Left lobe of liver (tissue), 2 donors: ENCODE measurements around the gene PARN. TPM values are rescaled to one million over a fixed set of nuclear protein-coding genes. Genes with fewer than 3 reads are reported as not detected.
"Not testable (repeated sequence)": the region's sequence is repeated elsewhere in the genome, so short reads cannot be mapped to it uniquely, and the experiment has no call there.

Source experiments
- ATAC-seq: fragments of 200-7000 bp; cut with Tn5 transposase; one replicate; pipeline ENCODE4 v1.9.1; 2020; ENCODE audit warnings: mild to moderate bottlenecking, moderate library complexity
- DNase-seq: peaks from one replicate; pipeline ENCODE4 v3.0.0-alpha.2; 2020; ENCODE audit warnings: low spot score
- total RNA-seq: library from RNA; stranded (reverse); gene quantifications from one replicate; pipeline ENCODE4 v1.2.1, GENCODE V29; 2021
- donor health status: DM: no; HTN: no; CAD: no; lungs with moderate emphysema.
- donor health status: DM: no; HTN: yes; CAD: no.

PARN gene
- total RNA-seq, 1 donor from 2014 or later: 14.5 TPM

DNA sequence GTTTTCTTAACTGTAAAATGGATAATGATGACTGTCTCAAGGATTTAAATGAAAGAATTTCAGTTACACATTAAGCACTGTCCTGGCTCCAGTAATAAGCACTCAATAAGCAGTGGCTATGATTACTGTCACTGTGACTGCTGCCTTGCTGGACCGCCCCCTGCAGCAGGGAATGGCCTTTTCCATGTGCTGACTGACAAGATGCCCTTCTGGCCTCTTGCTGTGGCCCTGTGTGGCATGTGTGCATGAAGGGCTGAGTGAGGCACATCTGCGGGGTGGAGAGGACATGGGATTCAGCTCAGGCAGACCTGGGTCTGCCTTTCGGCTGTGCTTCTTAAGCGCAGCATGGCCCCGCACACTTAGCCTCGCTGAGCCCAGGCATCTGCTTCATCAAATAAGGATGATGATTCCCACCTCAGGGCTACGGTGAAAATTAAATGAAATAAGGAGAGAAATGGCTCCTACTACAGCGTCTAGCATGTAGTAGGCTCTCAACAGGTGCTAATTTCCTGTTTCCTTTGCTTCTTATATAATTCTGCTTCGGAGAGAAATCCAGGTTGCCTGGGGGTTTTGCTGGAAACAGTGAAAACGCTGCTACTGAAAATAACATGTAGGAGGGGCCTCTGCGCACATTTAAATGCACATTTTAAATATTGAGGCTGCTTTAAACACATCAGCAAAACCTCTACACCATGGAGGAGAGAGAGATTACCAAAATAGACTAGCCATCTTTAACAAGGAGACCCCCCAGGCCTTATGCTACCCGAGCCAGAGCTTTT, 183.9 kb downstream of the PARN start:
- no peak for ATAC-seq
- no peak for DNase-seq

DNA sequence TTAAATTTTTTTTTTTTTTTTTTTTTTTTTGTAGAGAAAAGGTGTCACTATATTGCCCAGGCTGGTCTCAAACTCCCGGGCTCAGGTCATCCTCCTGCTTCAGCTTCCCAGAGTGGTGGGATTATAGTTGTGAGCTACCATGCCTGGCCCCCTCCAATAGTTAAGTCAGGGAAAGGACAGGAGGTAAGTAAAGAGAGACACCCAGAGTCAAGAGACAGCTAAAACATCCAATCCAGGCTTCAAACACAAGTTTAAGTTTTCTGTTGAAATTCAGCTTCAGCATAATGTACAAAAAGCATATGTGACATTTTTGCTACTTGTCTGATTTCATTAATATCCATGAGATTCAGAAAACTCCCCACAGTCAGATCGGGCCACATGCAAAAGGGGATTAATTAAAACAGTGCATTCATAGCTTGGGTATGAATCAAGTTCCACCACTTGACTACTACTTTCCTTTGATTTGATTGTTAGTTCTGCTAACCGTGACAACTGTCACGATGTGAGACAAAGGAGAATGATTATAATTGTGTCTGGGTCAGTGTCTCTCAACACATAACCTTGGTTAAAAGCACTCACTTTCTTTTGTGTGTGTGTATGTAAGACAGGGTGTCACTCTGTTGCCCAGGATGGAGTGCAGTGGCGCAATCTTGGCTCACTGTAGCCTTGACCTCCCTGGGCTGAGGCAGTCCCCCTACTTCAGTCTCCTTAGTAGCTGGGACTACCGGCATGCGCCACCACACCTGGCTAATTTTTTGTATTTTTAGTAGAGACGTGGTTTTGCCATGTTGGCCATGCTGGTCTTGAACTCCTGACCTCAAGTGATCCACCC, 184.9 kb downstream of the PARN start:
- ATAC-seq: no peak
- DNase-seq: no peak

DNA sequence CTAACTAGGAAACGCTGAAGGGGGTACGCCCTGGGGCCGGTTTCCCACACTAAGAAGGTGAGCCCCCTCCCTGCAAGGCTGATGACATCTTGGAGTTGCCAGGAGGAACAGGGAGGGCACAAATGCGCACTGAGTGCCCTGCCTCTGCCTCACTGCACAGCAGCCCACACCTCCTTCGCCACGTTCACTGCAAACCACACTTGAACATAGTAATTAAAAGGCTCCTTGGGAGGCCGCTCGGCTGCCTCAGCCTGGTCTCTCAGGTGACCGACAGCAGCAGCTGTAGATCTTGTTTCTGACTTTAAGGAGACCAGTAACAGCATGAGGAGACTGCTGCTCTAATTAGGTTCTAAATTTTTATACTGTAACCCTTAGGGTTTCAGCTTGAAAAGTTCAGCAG, 188.5 kb downstream of the PARN start:
- not testable (repeated sequence) for ATAC-seq, DNase-seq

DNA sequence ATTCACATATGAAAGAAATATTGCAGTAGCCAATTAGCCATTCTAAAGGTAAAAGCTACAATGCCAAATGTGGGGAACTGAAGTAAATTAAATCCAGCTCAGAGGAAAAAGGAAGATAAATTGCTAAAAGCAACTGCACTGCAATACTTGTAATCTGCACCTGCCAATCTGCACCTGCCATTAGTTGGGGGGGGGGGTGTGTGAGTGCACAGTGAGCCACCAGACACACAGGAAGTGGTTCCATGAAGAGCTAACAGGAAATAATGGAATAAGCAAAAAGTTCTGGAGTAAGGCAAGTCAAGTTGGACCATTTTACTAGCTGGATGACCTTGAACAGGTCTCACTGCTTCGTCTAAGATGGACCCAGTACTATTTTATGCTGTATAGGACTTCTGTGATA, 191.8 kb downstream of the PARN start:
- no peak for DNase-seq
- ATAC-seq: no peak

DNA sequence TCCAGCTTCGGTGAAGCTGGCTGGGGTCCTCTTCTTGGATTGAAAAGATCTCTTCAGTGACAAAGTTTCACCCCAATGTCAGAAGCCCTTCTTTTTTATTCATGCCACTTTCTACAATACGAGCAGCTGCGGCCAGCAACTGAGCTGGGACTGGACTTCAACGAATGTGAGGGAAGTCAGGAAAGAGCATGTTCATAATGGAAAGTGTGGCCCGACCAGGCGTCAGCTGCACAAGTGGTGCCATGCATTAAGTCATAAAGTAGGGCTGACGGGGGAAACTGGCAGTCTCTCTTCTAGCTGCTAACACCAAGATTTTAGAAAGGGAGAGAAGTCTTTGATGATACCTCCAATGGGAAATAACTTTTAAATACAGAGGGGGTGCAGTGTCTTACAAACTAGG, 192.6 kb downstream of the PARN start:
- no peak for ATAC-seq
- no peak for DNase-seq

DNA sequence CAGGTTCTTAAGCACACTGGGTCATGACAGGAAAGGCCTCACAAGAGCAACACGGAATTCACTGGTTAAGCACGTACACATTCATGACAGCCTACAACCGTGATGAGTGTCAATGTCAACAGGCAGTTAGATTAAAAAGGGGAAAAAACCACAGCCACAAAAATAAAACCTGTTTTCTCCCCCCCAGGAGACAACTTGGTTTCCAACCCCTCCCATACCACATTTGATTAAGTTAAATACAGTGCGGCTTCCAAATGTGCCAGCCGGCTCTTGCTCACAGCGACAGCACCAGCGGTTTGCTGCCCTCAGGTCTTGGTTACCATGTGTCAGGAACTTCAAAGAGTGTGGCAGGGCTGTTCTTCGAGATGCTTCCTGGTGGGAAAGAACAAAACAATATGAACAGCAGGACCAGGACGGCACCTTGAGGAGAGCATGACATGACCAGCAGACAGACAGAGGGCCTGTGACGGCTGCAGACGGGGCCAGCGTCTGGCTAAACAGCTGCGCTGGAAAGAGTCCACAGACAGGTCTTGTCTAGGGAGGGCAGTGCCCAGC, 193.6 kb downstream of the PARN start:
- no peak for DNase-seq
- no peak for ATAC-seq

DNA sequence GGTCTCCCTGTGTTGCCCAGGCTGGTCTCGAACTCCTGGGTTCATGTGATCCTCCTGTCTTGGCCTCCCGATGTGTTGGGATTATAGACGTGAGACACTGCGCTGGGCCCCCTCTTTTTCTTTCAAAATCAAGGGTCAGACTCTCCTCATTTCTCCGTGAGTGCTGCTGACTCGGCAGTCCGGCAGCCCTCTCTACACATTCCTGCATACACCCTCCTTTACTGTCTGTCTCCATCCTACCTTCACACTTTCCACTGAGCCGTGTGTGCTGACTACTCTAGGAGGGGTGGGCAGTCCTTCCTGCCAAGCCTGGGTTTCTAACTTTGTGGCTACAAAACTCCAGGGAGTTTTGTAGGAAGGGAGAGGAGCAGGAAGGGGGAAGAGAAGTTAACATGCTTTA, 195.2 kb downstream of the PARN start:
- DNase-seq (no peak), ATAC-seq (no peak)

DNA sequence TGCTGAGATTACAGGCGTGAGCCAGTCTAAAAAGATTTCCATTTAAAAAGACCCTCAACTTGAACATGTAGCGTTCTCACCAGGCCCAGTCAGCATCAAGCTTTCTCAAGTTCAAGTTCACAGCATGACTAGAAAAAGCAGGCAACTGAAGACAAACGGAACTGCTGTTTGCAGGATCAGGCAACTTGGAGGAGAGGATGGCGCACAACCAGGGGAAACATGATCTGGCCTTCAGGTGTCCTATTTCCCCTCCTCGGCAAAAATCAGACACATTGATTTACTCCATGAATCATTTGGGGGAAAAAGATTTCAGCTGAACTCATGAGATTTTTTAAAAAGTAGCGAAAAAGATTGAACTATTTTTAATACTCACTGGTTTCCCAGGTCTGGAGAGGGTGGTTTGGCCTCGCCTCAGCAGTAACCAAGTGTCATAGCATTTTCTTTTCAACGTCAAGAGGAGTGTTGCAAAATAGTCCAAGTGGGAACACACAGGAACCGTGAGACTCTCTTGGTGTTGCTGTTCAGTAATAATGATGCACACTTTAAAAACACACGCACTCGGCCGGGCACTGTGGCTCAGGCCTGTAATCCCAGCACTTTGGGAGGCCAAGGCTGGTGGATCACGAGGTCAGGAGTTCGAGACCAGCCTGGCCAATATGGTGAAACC, 201.0 kb downstream of the PARN start:
- not testable (repeated sequence) for DNase-seq

DNA sequence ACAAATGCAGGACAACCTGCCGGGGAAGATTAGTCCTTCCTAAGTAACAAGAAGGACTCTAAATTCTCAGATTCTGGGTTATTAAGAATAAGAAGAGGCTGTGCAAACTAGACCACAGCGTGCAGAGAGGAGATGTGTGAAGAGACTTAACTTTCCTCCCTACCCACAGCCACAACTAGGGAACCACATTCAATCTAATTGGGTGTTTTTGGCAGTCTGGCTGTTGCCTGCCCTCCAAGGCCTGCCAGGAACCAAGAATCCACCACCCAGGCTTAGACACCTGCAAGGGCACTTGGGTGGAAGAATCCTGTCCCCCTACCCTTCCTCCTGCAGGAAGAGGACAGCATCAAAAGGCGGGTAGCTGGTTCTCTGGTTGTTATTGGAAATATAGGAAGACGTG, 202.0 kb downstream of the PARN start:
- no peak for ATAC-seq
- no peak for DNase-seq

More for the DNA sequence above, 201.0 kb downstream of the PARN start:
- not testable (repeated sequence) for ATAC-seq

DNA sequence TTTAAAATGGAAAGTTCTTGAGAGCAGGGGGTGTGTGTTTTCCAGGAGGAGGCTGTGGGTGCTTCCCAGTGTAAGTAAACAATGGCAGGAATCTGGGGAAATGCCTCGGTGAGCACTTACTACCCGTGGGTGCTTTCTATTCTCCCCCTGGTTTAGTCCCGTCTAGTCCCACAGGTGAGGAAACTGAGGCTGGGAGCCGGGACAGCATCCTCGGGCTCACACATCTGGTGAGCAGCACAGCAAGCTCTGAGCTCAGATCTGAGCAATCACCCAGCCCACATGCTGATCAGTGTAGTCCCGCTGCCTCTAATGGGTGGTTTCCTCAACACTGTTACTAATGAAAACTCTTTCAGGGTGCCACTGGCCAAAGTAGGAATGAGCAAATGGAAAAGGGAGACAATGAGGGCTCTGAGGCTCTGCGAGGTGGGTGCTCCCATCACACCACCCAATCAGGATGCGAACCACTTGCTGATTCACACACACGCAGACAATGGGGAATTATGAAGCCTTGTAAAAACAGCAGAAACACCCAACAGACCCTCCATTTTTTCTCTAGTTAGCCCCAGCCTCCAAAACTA, 202.6 kb downstream of the PARN start:
- ATAC-seq (no peak), DNase-seq (no peak)

DNA sequence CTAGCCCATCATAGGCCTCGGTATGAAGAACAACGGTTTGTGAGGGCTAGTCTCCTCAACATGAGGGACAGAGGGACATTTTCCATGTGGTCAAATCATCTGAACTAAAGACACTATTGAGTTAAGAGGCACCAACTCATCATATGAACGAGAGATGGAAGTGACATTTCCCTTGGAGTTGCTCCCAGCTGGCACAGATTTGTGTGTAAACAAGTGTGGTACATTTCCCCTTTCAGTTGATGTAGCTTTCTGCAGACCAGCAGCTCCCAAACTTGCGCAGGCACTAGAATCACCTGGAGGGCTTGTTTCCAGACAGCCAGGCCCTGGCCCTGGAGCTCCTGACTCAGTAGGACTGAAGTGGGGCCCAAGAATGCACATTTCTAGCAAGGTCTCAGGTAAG, 205.5 kb downstream of the PARN start:
- peak; percentile 49 for DNase-seq

DNA sequence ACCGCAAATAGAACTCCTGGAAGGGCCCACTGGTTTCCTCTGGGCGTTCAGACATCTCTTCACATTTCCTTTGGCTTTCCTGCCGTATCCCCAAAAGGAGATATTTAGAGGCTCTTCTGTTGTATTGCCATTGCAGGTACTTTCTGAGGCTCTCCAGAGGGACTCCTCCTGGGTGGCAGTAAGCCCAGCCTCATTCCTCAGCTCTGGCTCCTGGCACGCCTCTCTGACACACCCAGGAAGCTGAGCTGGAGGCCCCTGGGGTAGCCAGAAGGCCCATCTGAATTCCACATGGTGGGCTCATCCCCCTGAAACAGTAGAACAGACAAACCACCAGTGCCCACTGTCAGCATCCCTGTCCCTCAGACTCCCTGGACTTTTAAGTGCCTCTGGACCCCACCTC, 206.7 kb downstream of the PARN start:
- ATAC-seq: no peak
- DNase-seq: no peak

More for the DNA sequence above, 205.5 kb downstream of the PARN start:
- ATAC-seq: peak; percentile 44

DNA sequence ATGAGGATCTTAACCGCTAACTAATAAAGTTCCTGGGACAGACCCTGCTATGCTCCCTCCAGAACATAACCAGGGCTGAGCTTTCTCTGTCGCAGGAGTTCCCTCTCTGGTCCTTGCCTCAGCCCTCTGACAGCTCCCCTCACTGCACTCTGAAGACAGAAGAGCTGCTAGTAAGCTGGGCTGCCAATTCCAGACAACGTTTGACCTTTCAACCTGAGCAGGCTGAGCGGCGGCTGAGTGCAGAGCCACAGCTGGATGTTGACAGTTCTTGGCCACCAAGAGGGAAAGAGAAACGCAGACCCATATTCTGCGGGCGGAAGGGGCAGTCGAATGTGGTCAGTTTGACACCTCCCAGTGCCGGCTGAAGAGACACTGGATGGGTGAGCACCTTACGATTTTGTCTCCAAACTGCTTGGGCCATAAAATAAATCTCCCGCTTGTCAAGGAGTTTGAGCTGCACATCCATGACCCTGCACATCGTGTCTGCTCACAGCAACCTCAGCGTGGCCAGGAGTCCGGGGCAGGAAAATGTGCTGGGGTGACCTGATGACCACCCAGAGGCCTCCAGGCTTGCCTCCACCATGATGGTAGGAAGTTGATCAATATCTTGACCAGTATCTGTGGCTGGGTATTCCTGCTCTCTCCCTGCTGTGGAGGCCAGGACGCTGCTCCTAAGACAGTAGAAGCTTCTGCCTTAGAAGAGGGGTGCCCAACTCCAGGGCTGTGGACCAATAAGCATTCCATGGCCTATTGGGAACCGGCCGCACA, 209.2 kb downstream of the PARN start:
- DNase-seq: peak; percentile 72
- peak; percentile 82 for ATAC-seq

DNA sequence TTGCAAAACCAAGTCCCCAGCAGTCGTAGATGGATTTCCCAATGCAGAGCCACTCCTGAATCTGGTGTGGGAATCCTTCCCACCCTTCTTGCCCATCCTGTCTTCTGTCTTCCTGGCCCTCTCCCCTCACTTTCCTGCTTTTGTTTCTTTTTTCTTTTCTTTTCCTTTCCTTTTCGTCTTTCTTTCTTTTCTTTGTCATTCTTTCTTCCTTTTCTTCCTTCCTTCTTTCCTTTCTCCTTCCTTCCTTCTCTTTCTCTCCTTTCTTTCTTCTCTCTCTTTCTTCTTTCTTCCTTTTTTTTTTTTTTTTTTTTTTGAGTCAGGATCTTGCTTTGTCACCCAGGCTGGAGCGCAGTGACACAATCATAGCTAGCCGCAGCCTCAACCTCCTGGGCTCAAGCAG, 209.8 kb downstream of the PARN start:
- DNase-seq: not testable (repeated sequence)
- peak; percentile 4 for ATAC-seq

DNA sequence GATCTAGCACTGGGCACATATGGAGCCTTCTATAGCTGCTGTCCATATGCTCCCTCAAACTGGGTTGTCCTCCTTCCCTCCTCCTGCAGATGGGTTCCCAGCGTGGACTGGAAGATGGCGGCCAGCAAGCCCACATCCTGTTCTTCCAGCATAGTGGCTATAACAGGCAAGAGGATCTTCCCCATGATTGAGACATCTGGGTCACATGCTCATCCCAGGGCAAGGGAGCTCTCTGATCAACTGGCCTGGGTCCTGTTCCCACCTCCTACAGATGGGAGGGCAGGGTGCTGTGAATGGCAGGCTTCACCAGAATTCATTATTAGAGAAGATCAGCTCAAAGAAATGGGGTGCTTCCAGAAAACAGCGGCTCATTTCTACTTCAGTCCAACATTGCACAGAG, 210.2 kb downstream of the PARN start:
- peak; percentile 54 for ATAC-seq
- DNase-seq: peak; percentile 55

DNA sequence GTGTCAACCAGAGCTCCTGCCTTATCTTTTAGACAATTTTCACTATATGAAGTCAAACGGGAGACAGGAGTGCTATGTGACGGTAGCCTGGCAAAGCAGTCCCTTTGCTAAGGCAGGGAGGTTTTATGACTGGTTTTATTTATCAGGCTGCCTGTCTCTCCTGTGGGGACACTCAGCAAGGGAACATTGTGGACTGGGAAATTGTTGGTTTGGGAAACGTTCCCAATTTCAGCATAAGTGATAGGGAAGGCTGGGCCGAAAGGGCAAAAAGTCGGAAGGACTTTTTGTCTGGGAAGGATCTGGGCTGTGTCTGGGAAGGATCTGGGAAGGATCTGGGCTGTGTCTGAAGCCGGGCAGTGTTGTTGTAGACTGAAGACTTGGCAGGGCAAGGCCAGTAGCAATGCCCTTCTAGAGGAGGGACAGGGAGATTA, 211.2 kb downstream of the PARN start:
- ATAC-seq: peak; percentile 80
- peak; percentile 72 for DNase-seq

DNA sequence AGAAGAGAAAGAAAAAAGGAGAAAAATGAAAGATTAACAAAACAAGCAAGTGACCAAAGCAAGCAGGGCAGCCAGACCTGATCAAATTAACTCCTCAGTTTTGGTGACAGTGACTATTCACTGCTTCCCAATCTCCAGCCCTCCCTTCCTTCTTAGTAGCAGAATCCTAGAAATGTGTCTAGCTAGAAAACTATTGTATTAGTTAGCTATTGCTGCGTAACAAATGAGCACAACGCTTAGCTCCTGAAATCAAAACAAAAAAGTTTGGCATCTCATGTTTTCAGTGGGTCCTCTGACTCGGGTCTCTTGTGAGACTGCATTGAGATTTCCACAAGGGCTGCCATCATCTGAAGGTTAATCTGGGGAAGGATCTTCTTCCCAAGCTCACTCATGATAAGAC, 213.9 kb downstream of the PARN start:
- DNase-seq (no peak), ATAC-seq (no peak)

DNA sequence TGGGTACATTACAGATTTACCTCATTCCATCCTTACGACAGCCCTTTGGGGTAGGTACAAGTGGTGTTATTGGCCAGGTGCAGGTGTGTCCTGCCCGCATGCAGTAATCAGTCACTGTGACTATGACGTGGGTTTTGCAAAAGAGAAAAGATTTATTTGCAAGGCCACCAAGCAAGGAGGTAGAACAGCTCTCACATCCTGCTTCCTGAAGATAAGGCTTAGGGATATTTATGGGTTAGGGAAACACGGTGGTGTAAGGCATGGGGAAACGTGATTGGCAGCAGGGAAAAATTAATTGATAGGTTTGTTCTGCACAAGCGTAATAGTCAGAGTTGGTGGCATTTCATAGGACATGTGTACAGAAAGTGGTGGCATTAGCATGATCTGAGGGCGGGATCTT, 214.8 kb downstream of the PARN start:
- ATAC-seq (no peak), DNase-seq (no peak)

DNA sequence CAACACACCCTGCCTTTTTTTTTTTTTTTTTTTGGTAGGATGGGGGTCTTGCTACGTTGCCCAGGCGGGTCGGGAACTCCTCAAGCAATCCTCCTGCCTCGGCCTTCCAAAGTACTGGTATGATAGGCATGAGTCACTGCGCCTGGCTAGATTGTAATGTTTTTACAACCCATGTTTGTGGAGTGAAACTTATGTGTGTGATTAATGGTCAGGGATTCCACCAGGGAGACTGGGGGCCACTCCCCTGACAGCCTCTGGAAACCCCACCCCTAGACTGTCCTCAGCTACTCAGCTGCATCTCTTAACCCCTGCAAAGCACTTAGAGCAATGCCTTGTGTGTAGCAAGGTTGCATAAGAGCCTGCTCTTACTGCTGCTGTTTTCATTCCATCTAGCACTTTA, 220.5 kb downstream of the PARN start:
- DNase-seq: no peak

DNA sequence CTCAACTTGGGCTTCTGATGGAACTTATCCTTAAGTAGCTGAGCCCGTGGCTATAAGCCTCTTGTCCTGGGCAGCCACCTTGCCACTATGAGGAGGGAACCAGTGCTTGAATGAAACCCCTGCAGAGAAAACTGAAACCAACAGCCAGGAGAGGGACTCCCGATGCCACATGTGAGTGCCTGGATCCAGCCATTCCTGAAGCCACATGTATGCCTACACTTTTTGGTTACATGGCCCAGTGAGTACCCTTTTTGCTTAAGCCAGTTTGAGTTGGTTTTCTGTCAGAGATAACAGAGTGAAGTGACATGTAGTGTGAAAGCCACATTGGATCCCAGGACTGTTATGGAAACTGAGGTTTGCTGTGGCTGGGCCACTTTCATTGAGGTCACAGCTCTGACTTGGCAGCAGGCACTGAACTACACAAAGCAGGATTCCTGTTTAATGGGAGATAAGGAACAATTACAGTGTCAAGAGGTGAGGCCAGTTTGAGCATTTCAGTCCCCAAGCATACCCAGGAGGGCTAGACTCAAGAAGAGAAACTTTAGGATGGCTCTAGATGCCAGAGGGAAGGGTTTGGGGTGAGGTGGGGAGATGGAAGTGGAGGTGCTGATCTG, 222.2 kb downstream of the PARN start:
- ATAC-seq: no peak
- DNase-seq: no peak

More for the DNA sequence above, 220.5 kb downstream of the PARN start:
- no peak for ATAC-seq
